Measurements from ENCODE around the gene CEACAM4. TPM values are rescaled to one million over a fixed set of nuclear protein-coding genes. Genes with fewer than 3 reads are reported as not detected.
"Not testable (repeated sequence)": the region's sequence is repeated elsewhere in the genome, so short reads cannot be mapped to it uniquely, and the experiment has no call there.

CEACAM4 gene
- total RNA-seq, 1 donor from 2014 or later: not detected

DNA sequence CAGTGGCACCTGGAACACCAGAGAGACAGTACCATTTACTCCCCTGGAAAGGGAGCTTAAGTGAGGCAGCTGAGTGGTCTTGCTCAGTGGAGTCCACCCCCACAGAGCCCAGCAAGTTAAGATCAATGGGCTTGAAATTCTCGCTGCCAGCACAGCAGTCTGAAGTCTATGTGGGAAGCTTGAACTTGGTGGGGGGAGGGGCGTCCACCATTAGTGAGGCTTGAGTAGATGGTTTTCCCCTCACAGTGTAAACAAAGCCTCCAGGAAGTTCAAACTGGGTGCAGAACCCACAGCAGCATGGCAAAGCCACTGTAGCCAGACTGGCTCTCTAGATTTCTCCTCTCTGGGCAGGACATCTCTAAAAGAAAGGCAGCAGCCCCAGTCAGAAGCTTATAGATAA is 30.3 kb upstream of the CEACAM4 start:
- no peaks in the 10 kb centered on the region for H3K27me3 Mint-ChIP-seq (ENCODE audit: unreplicated experiment)
- H3K36me3 Mint-ChIP-seq (ENCODE audit: unreplicated experiment): no peaks in the 10 kb centered on the region
- H3K27ac Mint-ChIP-seq (ENCODE audit: unreplicated experiment): no peak overlapping the region
- H3K4me1 Mint-ChIP-seq (ENCODE audit: low read depth, unreplicated experiment): no peaks in the 10 kb centered on the region
- TF ChIP-seq, protein P1, sequence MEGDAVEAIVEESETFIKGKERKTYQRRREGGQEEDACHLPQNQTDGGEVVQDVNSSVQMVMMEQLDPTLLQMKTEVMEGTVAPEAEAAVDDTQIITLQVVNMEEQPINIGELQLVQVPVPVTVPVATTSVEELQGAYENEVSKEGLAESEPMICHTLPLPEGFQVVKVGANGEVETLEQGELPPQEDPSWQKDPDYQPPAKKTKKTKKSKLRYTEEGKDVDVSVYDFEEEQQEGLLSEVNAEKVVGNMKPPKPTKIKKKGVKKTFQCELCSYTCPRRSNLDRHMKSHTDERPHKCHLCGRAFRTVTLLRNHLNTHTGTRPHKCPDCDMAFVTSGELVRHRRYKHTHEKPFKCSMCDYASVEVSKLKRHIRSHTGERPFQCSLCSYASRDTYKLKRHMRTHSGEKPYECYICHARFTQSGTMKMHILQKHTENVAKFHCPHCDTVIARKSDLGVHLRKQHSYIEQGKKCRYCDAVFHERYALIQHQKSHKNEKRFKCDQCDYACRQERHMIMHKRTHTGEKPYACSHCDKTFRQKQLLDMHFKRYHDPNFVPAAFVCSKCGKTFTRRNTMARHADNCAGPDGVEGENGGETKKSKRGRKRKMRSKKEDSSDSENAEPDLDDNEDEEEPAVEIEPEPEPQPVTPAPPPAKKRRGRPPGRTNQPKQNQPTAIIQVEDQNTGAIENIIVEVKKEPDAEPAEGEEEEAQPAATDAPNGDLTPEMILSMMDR (IDR thresholded peaks at IDR 0.05; ENCODE audit: partially characterized antibody, unreplicated experiment): no peak
- no peak for DNase-seq
- no peaks in the 10 kb centered on the region for H3K9me3 Mint-ChIP-seq (ENCODE audit: unreplicated experiment)
- H3K4me3 Mint-ChIP-seq (ENCODE audit: unreplicated experiment): no peak overlapping the region

DNA sequence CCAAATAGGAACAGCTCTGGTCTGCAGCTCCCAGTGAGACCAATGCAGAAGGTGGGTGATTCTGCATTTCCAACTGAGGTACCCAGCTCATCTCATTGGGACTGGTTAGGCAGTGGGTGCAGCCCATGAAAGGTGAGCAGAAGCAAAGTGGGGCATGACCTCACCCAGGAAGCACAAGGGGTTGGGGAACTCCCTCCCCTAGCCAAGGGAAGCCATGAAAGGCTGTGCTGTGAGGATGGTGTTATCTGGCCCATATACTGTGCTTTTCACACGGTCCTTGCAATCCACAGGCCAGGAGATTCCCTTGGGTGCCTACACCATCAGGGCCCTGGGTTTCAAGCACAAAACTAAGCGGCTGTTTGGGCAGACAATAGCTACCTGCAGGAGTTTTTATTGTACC is 29.9 kb upstream of the CEACAM4 start:
- H3K4me1 Mint-ChIP-seq (ENCODE audit: low read depth, unreplicated experiment); DNase-seq; H3K36me3 Mint-ChIP-seq (ENCODE audit: unreplicated experiment); H3K4me3 Mint-ChIP-seq (ENCODE audit: unreplicated experiment); H3K27me3 Mint-ChIP-seq (ENCODE audit: unreplicated experiment); H3K9me3 Mint-ChIP-seq (ENCODE audit: unreplicated experiment); H3K27ac Mint-ChIP-seq (ENCODE audit: unreplicated experiment): not testable (repeated sequence)

DNA sequence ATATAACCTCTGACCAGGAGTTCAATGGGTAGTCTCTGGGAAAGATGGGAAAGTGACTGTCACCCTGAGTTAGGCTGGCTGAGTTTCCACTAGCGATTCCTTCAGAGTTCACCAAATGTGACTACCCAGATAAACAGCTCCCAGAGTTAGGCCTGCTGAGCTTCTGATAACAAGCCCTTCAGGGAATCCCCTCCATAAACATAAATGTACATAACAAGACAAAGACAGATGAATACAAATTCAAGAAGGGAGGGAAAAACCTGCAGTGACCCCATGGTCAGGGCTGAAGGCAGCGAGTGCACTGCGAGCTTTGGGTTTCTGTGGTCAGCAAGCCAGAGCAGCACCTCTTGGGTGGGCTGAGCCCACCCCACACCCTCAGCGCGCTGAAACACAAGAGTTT is 25.4 kb upstream of the CEACAM4 start:
- no peaks in the 10 kb centered on the region for H3K9me3 Mint-ChIP-seq (ENCODE audit: unreplicated experiment)
- no peaks in the 10 kb centered on the region for H3K4me1 Mint-ChIP-seq (ENCODE audit: low read depth, unreplicated experiment)

DNA sequence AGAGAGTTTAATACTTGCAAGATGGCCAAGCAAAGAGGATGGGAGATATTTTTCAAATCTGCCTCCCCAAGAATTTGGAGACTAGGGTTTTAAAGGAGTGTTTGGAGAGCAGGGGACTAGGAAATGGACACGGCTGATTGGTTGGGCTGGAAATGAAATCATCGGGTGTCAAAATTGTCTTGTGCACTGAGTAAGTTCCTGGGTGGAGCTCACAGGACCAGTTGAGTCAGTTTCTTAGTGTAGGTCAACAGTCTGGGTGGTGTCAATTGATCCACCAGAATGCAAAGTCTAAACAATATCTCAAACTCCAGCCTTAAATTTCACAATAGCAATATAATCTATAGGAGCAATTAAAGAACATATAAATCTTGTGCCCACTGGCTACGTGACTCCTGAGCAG is 23.0 kb upstream of the CEACAM4 start:
- TF ChIP-seq, protein P1 (IDR thresholded peaks at IDR 0.05; ENCODE audit: partially characterized antibody, unreplicated experiment): no peak
- DNase-seq: no peak
- no peak overlapping the region for H3K27ac Mint-ChIP-seq (ENCODE audit: unreplicated experiment)
- H3K4me3 Mint-ChIP-seq (ENCODE audit: unreplicated experiment): no peak overlapping the region
- no peaks in the 10 kb centered on the region for H3K27me3 Mint-ChIP-seq (ENCODE audit: unreplicated experiment)
- H3K4me1 Mint-ChIP-seq (ENCODE audit: low read depth, unreplicated experiment): no peaks in the 10 kb centered on the region
- H3K36me3 Mint-ChIP-seq (ENCODE audit: unreplicated experiment): no peaks in the 10 kb centered on the region
- H3K9me3 Mint-ChIP-seq (ENCODE audit: unreplicated experiment): no peaks in the 10 kb centered on the region

More for the DNA sequence above, 25.4 kb upstream of the CEACAM4 start:
- Mint-ChIP-seq H3K27ac (ENCODE audit: unreplicated experiment) (no peak overlapping the region), H3K4me3 (ENCODE audit: unreplicated experiment) (no peak overlapping the region), H3K27me3 (ENCODE audit: unreplicated experiment) (no peaks in the 10 kb centered on the region), H3K36me3 (ENCODE audit: unreplicated experiment) (no peaks in the 10 kb centered on the region)
- DNase-seq: no peak
- TF ChIP-seq, protein P1 (IDR thresholded peaks at IDR 0.05; ENCODE audit: partially characterized antibody, unreplicated experiment): no peak

DNA sequence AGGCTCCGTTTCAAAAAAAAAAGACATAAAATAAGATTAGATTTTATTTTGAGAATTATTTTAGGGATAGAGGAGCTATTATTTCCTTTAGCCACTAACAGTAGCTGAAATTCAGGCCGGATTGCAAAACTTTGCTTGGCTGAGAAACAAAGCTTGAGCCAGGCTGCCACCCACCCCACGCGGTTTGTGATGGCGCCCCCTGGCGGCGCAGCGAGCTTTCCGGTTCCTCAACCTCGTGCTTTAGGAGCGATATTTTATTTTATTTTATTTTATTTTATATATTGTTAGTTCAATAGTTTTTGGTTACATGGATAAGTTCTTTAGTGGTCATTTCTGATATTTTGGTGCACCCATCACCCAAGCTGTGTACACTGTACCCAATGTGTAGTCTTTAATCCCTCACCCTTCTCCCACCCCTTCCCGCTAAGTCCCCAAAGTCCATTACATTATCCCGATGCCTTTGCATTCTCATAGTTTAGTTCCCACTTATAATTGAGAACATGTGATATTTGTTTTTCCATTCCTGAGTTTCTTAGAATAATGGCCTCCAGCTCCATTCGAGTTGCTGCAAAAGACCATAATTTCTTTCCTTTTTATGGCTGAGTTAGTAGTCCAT is 19.8 kb upstream of the CEACAM4 start:
- peak; percentile 45 for DNase-seq
- TF ChIP-seq, protein P1 (IDR thresholded peaks at IDR 0.05; ENCODE audit: partially characterized antibody, unreplicated experiment): peak; percentile 66
- no peaks in the 10 kb centered on the region for H3K36me3 Mint-ChIP-seq (ENCODE audit: unreplicated experiment)
- H3K4me1 Mint-ChIP-seq (ENCODE audit: low read depth, unreplicated experiment): no peaks in the 10 kb centered on the region
- H3K4me3 Mint-ChIP-seq (ENCODE audit: unreplicated experiment): no peak overlapping the region
- no peaks in the 10 kb centered on the region for H3K27me3 Mint-ChIP-seq (ENCODE audit: unreplicated experiment)
- no peaks in the 10 kb centered on the region for H3K9me3 Mint-ChIP-seq (ENCODE audit: unreplicated experiment)
- H3K27ac Mint-ChIP-seq (ENCODE audit: unreplicated experiment): no peak overlapping the region

Measured in glutamatergic neuron (in vitro differentiated cells).